Endodermal cell (in vitro differentiated cells): ENCODE data around the gene SYNGR4. TPM values are rescaled to one million over a fixed set of nuclear protein-coding genes. Genes with fewer than 3 reads are reported as not detected.
A peak's percentile ranks its signal among the peaks of the same experiment; 100 is the strongest.

Experiments
- DNase-seq: peaks from one replicate; pipeline ENCODE4 v3.0.0-alpha.2; 2017
- H3K27ac ChIP-seq: 2 replicates; pipeline ENCODE4 v1.5.1; 2013; ENCODE audit warnings: mild to moderate bottlenecking, low read depth, low read length, moderate library complexity
- H3K27me3 ChIP-seq: 2 replicates; pipeline ENCODE4 v1.6.1; 2013; ENCODE audit warnings: mild to moderate bottlenecking, low read length, moderate library complexity; ENCODE audit not compliant: insufficient read depth, control insufficient read depth, poor library complexity, severe bottlenecking
- H3K36me3 ChIP-seq: 2 replicates; pipeline ENCODE4 v1.7.0; 2013; ENCODE audit warnings: mild to moderate bottlenecking, low read length, moderate library complexity; ENCODE audit not compliant: control insufficient read depth, insufficient read depth
- H3K4me1 ChIP-seq: one replicate; pipeline ENCODE4 v1.7.0; 2013; ENCODE audit warnings: low read length; ENCODE audit not compliant: control insufficient read depth, insufficient read depth
- H3K4me3 ChIP-seq: 2 replicates; pipeline ENCODE4 v1.5.1; 2013; ENCODE audit warnings: mild to moderate bottlenecking, low read length, moderate library complexity
- H3K9ac ChIP-seq: 2 replicates; pipeline ENCODE4 v1.6.1; 2013; ENCODE audit warnings: mild to moderate bottlenecking, low read length, moderate library complexity; ENCODE audit not compliant: poor library complexity, severe bottlenecking; ENCODE audit errors: extremely low read depth
- H3K9me3 ChIP-seq: 2 replicates; pipeline ENCODE4 v1.6.1; 2013; ENCODE audit warnings: mild to moderate bottlenecking, low read length, moderate library complexity; ENCODE audit not compliant: control insufficient read depth
- H3K27ac Mint-ChIP-seq: 2 replicates; pipeline ENCODE4 v1.8.0; 2020; ENCODE audit warnings: mixed read lengths
- H3K27me3 Mint-ChIP-seq: 2 replicates; pipeline ENCODE4 v1.8.0; 2021; ENCODE audit warnings: mild to moderate bottlenecking, mixed read lengths; ENCODE audit not compliant: insufficient read depth
- H3K36me3 Mint-ChIP-seq: 2 replicates; pipeline ENCODE4 v1.8.0; 2020; ENCODE audit warnings: low read depth, mixed read lengths
- H3K4me1 Mint-ChIP-seq: 2 replicates; pipeline ENCODE4 v1.8.0; 2020; ENCODE audit warnings: mixed read lengths
- H3K4me3 Mint-ChIP-seq: 2 replicates; pipeline ENCODE4 v1.8.0; 2020; ENCODE audit warnings: mild to moderate bottlenecking, moderate library complexity, mixed read lengths
- H3K9me3 Mint-ChIP-seq: 2 replicates; pipeline ENCODE4 v1.8.0; 2020; ENCODE audit warnings: mild to moderate bottlenecking, mixed read lengths
- WGBS, 2 experiments: methylation state at CpG; one replicate each; pipeline versions ENCODE4 v1.1.5 to v1.1.7; 2013; ENCODE audit warnings: missing lambda C conversion rate in 2 of 2, mixed read lengths in 1 of 2; ENCODE audit not compliant: insufficient coverage in 1 of 2, insufficient read length in 1 of 2; 5-methylcytosine and 5-hydroxymethylcytosine counted together
- total RNA-seq, 2 donors: library from RNA; stranded (reverse); fragmentation: NEBNext Ultra II Directional in 1 of 2; extraction: Animal tissue kit (Norgen Biotek cat#: 25700) in 1 of 2; gene quantifications; 2 replicates in 1 of 2; 3 replicates in 1 of 2; pipeline ENCODE4 v1.2.1, GENCODE V29; 2021
- TF ChIP-seq, protein P1 (sequence below): fragments of 200-600 bp; sonication (generic); conservative IDR thresholded peaks from 2 replicates; pipeline ENCODE4 v1.5.0; 2021; ENCODE audit warnings: antibody characterized with exemption, mild to moderate bottlenecking

Gene SYNGR4
- total RNA-seq, 2 donors from 2014 or later: not detected

DNA sequence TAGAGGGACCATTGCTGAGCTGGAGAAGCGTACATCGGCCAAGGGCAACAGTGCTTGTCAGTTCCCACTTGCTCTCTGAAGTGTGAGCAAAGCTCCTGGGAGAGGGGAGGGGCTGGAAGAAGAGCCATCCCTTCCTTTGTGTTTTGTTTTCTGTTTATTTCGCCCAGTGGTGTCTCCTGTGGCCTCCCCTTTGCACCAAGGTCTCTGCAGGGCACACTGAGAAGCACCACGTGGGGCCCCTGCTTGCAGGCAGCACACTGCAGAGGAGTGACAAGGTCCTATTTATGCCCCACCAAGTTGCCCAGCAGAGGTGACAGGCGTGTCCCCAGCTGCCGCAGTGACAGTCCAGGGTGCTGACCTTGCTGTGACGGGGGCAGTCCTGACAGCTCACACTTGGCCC lies 53.3 kb downstream of the SYNGR4 start:
- Histone ChIP-seq H3K27me3 (no peaks in the 10 kb centered on the region), H3K4me3 (no peak overlapping the region), H3K4me1 (no peaks in the 10 kb centered on the region), H3K9me3 (no peaks in the 10 kb centered on the region), H3K36me3 (no peaks in the 10 kb centered on the region), H3K9ac (no peak overlapping the region), H3K27ac (no peak overlapping the region)
- H3K27me3 Mint-ChIP-seq: no peaks in the 10 kb centered on the region
- no peaks in the 10 kb centered on the region for H3K9me3 Mint-ChIP-seq
- peaks cover 15% of the 10 kb centered on the region for H3K4me1 Mint-ChIP-seq
- H3K4me3 Mint-ChIP-seq: no peak overlapping the region
- H3K27ac Mint-ChIP-seq: no peak overlapping the region
- DNase-seq: no peak
- TF ChIP-seq, protein P1, sequence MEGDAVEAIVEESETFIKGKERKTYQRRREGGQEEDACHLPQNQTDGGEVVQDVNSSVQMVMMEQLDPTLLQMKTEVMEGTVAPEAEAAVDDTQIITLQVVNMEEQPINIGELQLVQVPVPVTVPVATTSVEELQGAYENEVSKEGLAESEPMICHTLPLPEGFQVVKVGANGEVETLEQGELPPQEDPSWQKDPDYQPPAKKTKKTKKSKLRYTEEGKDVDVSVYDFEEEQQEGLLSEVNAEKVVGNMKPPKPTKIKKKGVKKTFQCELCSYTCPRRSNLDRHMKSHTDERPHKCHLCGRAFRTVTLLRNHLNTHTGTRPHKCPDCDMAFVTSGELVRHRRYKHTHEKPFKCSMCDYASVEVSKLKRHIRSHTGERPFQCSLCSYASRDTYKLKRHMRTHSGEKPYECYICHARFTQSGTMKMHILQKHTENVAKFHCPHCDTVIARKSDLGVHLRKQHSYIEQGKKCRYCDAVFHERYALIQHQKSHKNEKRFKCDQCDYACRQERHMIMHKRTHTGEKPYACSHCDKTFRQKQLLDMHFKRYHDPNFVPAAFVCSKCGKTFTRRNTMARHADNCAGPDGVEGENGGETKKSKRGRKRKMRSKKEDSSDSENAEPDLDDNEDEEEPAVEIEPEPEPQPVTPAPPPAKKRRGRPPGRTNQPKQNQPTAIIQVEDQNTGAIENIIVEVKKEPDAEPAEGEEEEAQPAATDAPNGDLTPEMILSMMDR: no peak
- H3K36me3 Mint-ChIP-seq: no peaks in the 10 kb centered on the region
- WGBS, 2 experiments: 81 to 84% methylated on average over 5 to 7 of the region's 7 CpGs

GRCh38 chr19:48418317-48419064 lies 54.3 kb downstream of the SYNGR4 start:
- Mint-ChIP-seq H3K9me3 (no peaks in the 10 kb centered on the region), H3K36me3 (no peaks in the 10 kb centered on the region), H3K4me1 (peaks cover 15% of the 10 kb centered on the region), H3K27ac (peak overlapping the region; percentile 86), H3K27me3 (no peaks in the 10 kb centered on the region), H3K4me3 (no peak overlapping the region)
- peak; percentile 58 for DNase-seq
- no peaks in the 10 kb centered on the region for H3K9me3 ChIP-seq
- H3K36me3 ChIP-seq: no peaks in the 10 kb centered on the region
- TF ChIP-seq, protein P1: peak; percentile 39
- H3K27ac ChIP-seq: no peak overlapping the region
- H3K4me3 ChIP-seq: no peak overlapping the region
- no peaks in the 10 kb centered on the region for H3K27me3 ChIP-seq
- H3K9ac ChIP-seq: no peak overlapping the region
- WGBS, 2 experiments: 93% methylated on average over 6 of the region's 6 CpGs; no CpG with 5 or more reads in 1 of the 2 experiments
- H3K4me1 ChIP-seq: no peaks in the 10 kb centered on the region

GRCh38 chr19:48419158-48419920 lies 55.2 kb downstream of the SYNGR4 start:
- H3K4me3 Mint-ChIP-seq: no peak overlapping the region
- no peaks in the 10 kb centered on the region for H3K9me3 ChIP-seq
- peak overlapping the region; percentile 86 for H3K27ac Mint-ChIP-seq
- no peaks in the 10 kb centered on the region for H3K27me3 Mint-ChIP-seq
- H3K4me1 Mint-ChIP-seq: peaks cover 8% of the 10 kb centered on the region
- H3K9ac ChIP-seq: no peak overlapping the region
- H3K4me1 ChIP-seq: no peaks in the 10 kb centered on the region
- no peaks in the 10 kb centered on the region for H3K9me3 Mint-ChIP-seq
- H3K36me3 ChIP-seq: no peaks in the 10 kb centered on the region
- DNase-seq: peak; percentile 90
- no peak overlapping the region for H3K27ac ChIP-seq
- H3K27me3 ChIP-seq: no peaks in the 10 kb centered on the region
- H3K36me3 Mint-ChIP-seq: no peaks in the 10 kb centered on the region
- TF ChIP-seq, protein P1: no peak
- H3K4me3 ChIP-seq: no peak overlapping the region
- WGBS, 2 experiments: 68 to 74% methylated on average over 19 to 29 of the region's 31 CpGs
